Immature natural killer cell (primary cell): ENCODE measurements around the gene SKIC8. TPM values are rescaled to one million over a fixed set of nuclear protein-coding genes. Genes with fewer than 3 reads are reported as not detected.

Source experiments
- DNase-seq, 3 donors: peaks; one replicate each; pipeline ENCODE4 v3.0.0; 2022; ENCODE audit warnings: mixed read lengths in 1 of 3
- H3K27ac Mint-ChIP-seq, 6 donors: one replicate each; pipeline ENCODE4 v1.8.0; 2020; ENCODE audit warnings: mixed read lengths in 6 of 6, mild to moderate bottlenecking in 5 of 6, inconsistent platforms in 4 of 6, moderate library complexity in 3 of 6
- H3K27me3 Mint-ChIP-seq, 3 donors: one replicate each; pipeline ENCODE4 v1.8.0; 2020 to 2021; ENCODE audit warnings: low read depth in 3 of 3, mild to moderate bottlenecking in 3 of 3, mixed read lengths in 3 of 3, moderate library complexity in 3 of 3, inconsistent platforms in 1 of 3
- H3K36me3 Mint-ChIP-seq, 3 donors: one replicate each; pipeline ENCODE4 v1.8.0; 2020; ENCODE audit warnings: mixed read lengths in 3 of 3, inconsistent platforms in 2 of 3, mild to moderate bottlenecking in 2 of 3
- H3K4me1 Mint-ChIP-seq, 2 donors: one replicate each; pipeline ENCODE4 v1.8.0; 2020; ENCODE audit warnings: inconsistent platforms in 2 of 2, mild to moderate bottlenecking in 2 of 2, mixed read lengths in 2 of 2, moderate library complexity in 1 of 2
- H3K4me3 Mint-ChIP-seq, 5 donors: one replicate each; pipeline ENCODE4 v1.8.0; 2020; ENCODE audit warnings: mild to moderate bottlenecking in 5 of 5, mixed read lengths in 5 of 5, inconsistent platforms in 3 of 5, moderate library complexity in 3 of 5
- H3K9me3 Mint-ChIP-seq, 6 donors: one replicate each; pipeline ENCODE4 v1.8.0; 2020; ENCODE audit warnings: mild to moderate bottlenecking in 6 of 6, mixed read lengths in 6 of 6, inconsistent platforms in 4 of 6, moderate library complexity in 3 of 6
- polyA plus RNA-seq, 3 donors: library from polyadenylated mRNA; unstranded; fragments of 300-500 nt; fragmentation: Illumina TruSeq; gene quantifications; one replicate each; pipeline ENCODE4 v1.2.3, GENCODE V29; 2021

SKIC8 gene
- polyA plus RNA-seq, 3 donors from 2014 or later = 73.4 to 147 (median 105) TPM

- Mint-ChIP-seq H3K4me1 (peaks cover 13 to 18% of the 10 kb centered on the region in 2 donors), H3K4me3 (peak overlapping the region; percentile 84 to 90 (median 86)), H3K36me3 (peaks cover 0 to 4% (median 0%) of the 10 kb centered on the region in 3 donors), H3K27ac (peak overlapping the region in 5 of 6 donors; percentile 66 to 85 (median 73)), H3K27me3 (peaks cover 0 to 11% (median 2%) of the 10 kb centered on the region in 3 donors), H3K9me3 (no peaks in the 10 kb centered on the region)
- no peak for DNase-seq
These were observed 33.6 kb downstream of the SKIC8 start for GRCh38 chr15:78265752-78266224.

GRCh38 chr15:78265137-78265460 lies 34.3 kb downstream of the SKIC8 start:
- H3K27me3 Mint-ChIP-seq = peaks cover 0 to 11% (median 7%) of the 10 kb centered on the region in 3 donors
- H3K4me1 Mint-ChIP-seq = peaks cover 13 to 18% of the 10 kb centered on the region in 2 donors
- H3K27ac Mint-ChIP-seq = peak overlapping the region in 5 of 6 donors; percentile 73 to 87 (median 82)
- no peak for DNase-seq
- no peaks in the 10 kb centered on the region for H3K36me3 Mint-ChIP-seq
- no peaks in the 10 kb centered on the region for H3K9me3 Mint-ChIP-seq
- H3K4me3 Mint-ChIP-seq = peak overlapping the region; percentile 84 to 90 (median 86)

- H3K27me3 Mint-ChIP-seq = peaks cover 0 to 12% (median 7%) of the 10 kb centered on the region in 3 donors
These were observed 34.9 kb downstream of the SKIC8 start, which contains the start of gene DNAJA4 for GRCh38 chr15:78264304-78265136. DNAJA4 (plus strand) TSS chr15:78264562; CDS start chr15:78264764, 202 bp downstream.

GRCh38 chr15:78263907-78264303 lies 35.5 kb downstream of the SKIC8 start:
- Mint-ChIP-seq H3K4me3 (peak overlapping the region; percentile 70 to 80 (median 75)), H3K27ac (peak overlapping the region in 5 of 6 donors; percentile 62 to 79 (median 71))
- peak in 1 of 3 donors; percentile 9 for DNase-seq

More at GRCh38 chr15:78264304-78265136, 34.9 kb downstream of the SKIC8 start, which contains the start of gene DNAJA4:
- Mint-ChIP-seq H3K27ac (peak within 1 kb of the TSS; percentile 20 to 87 (median 85)), H3K36me3 (no peaks in the 10 kb centered on the region), H3K9me3 (no peaks in the 10 kb centered on the region), H3K4me1 (peaks cover 13 to 18% of the 10 kb centered on the region in 2 donors), H3K4me3 (peak within 1 kb of the TSS; percentile 84 to 90 (median 86))
- DNase-seq = peak; percentile 61 to 74 (median 71)

GRCh38 chr15:78263351-78263781 lies 36.0 kb downstream of the SKIC8 start:
- Mint-ChIP-seq H3K36me3 (no peaks in the 10 kb centered on the region), H3K9me3 (no peaks in the 10 kb centered on the region), H3K27me3 (peaks cover 0 to 12% (median 7%) of the 10 kb centered on the region in 3 donors), H3K27ac (peak overlapping the region; percentile 20 to 79 (median 70)), H3K4me1 (peaks cover 13 to 18% of the 10 kb centered on the region in 2 donors), H3K4me3 (peak overlapping the region; percentile 70 to 80 (median 75))
- DNase-seq = no peak

More at GRCh38 chr15:78263907-78264303, 35.5 kb downstream of the SKIC8 start:
- Mint-ChIP-seq H3K36me3 (no peaks in the 10 kb centered on the region), H3K27me3 (peaks cover 0 to 12% (median 7%) of the 10 kb centered on the region in 3 donors), H3K9me3 (no peaks in the 10 kb centered on the region), H3K4me1 (peaks cover 13 to 18% of the 10 kb centered on the region in 2 donors)

GRCh38 chr15:78261062-78261461 lies 38.3 kb downstream of the SKIC8 start:
- Mint-ChIP-seq H3K36me3 (no peaks in the 10 kb centered on the region), H3K4me1 (peaks cover 12 to 13% of the 10 kb centered on the region in 2 donors), H3K27me3 (peaks cover 0 to 9% (median 7%) of the 10 kb centered on the region in 3 donors), H3K27ac (no peak overlapping the region), H3K4me3 (no peak overlapping the region), H3K9me3 (no peaks in the 10 kb centered on the region)
- DNase-seq = no peak

GRCh38 chr15:78260489-78260888 lies 38.9 kb downstream of the SKIC8 start:
- H3K36me3 Mint-ChIP-seq = no peaks in the 10 kb centered on the region
- peak overlapping the region in 1 of 6 donors; percentile 18 for H3K27ac Mint-ChIP-seq
- H3K4me1 Mint-ChIP-seq = peaks cover 6 to 8% of the 10 kb centered on the region in 2 donors
- DNase-seq = no peak
- peaks cover 0 to 7% (median 5%) of the 10 kb centered on the region in 3 donors for H3K27me3 Mint-ChIP-seq
- H3K9me3 Mint-ChIP-seq = no peaks in the 10 kb centered on the region
- no peak overlapping the region for H3K4me3 Mint-ChIP-seq

GRCh38 chr15:78259232-78259631 lies 40.2 kb downstream of the SKIC8 start:
- H3K9me3 Mint-ChIP-seq = no peaks in the 10 kb centered on the region
- H3K27ac Mint-ChIP-seq = peak overlapping the region in 1 of 6 donors; percentile 42
- no peak overlapping the region for H3K4me3 Mint-ChIP-seq
- no peak for DNase-seq
- peaks cover 0 to 3% of the 10 kb centered on the region in 2 donors for H3K4me1 Mint-ChIP-seq
- H3K27me3 Mint-ChIP-seq = peaks cover 0 to 7% (median 5%) of the 10 kb centered on the region in 3 donors
- no peaks in the 10 kb centered on the region for H3K36me3 Mint-ChIP-seq

- Mint-ChIP-seq H3K27ac (no peak overlapping the region), H3K4me1 (no peaks in the 10 kb centered on the region), H3K36me3 (no peaks in the 10 kb centered on the region), H3K9me3 (no peaks in the 10 kb centered on the region), H3K27me3 (peaks cover 2 to 6% (median 5%) of the 10 kb centered on the region in 3 donors), H3K4me3 (no peak overlapping the region)
- DNase-seq = no peak
These were observed 41.7 kb downstream of the SKIC8 start for GRCh38 chr15:78257681-78258080.

GRCh38 chr15:78256044-78256437 lies 43.4 kb downstream of the SKIC8 start:
- no peaks in the 10 kb centered on the region for H3K36me3 Mint-ChIP-seq
- H3K4me1 Mint-ChIP-seq = no peaks in the 10 kb centered on the region
- no peak overlapping the region for H3K4me3 Mint-ChIP-seq
- no peak for DNase-seq
- H3K9me3 Mint-ChIP-seq = no peaks in the 10 kb centered on the region
- H3K27me3 Mint-ChIP-seq = peaks cover 2 to 5% (median 4%) of the 10 kb centered on the region in 3 donors
- H3K27ac Mint-ChIP-seq = no peak overlapping the region

GRCh38 chr15:78255421-78256043 lies 43.9 kb downstream of the SKIC8 start:
- peaks cover 2 to 5% (median 4%) of the 10 kb centered on the region in 3 donors for H3K27me3 Mint-ChIP-seq
- H3K36me3 Mint-ChIP-seq = no peaks in the 10 kb centered on the region
- H3K27ac Mint-ChIP-seq = no peak overlapping the region
- no peak overlapping the region for H3K4me3 Mint-ChIP-seq
- no peaks in the 10 kb centered on the region for H3K4me1 Mint-ChIP-seq
- H3K9me3 Mint-ChIP-seq = no peaks in the 10 kb centered on the region
- no peak for DNase-seq

GRCh38 chr15:78251136-78251535 lies 48.3 kb downstream of the SKIC8 start:
- H3K27me3 Mint-ChIP-seq = peaks cover 2 to 5% (median 2%) of the 10 kb centered on the region in 3 donors
- no peak for DNase-seq

GRCh38 chr15:78249131-78249530 lies 50.3 kb downstream of the SKIC8 start:
- Mint-ChIP-seq H3K36me3 (no peaks in the 10 kb centered on the region), H3K27me3 (peaks cover 2 to 5% (median 2%) of the 10 kb centered on the region in 3 donors), H3K9me3 (no peaks in the 10 kb centered on the region), H3K4me1 (no peaks in the 10 kb centered on the region), H3K27ac (no peak overlapping the region), H3K4me3 (no peak overlapping the region)
- no peak for DNase-seq

More at GRCh38 chr15:78251136-78251535, 48.3 kb downstream of the SKIC8 start:
- H3K27ac Mint-ChIP-seq = no peak overlapping the region
- no peaks in the 10 kb centered on the region for H3K9me3 Mint-ChIP-seq
- no peak overlapping the region for H3K4me3 Mint-ChIP-seq
- H3K4me1 Mint-ChIP-seq = no peaks in the 10 kb centered on the region
- H3K36me3 Mint-ChIP-seq = no peaks in the 10 kb centered on the region
